PC-9 (cell line): ENCODE measurements around the gene PRF1.

Source experiments
- CTCF ChIP-seq: fragments of 200-600 bp; sonication (generic); conservative IDR thresholded peaks from 2 replicates; pipeline ENCODE4 v1.6.1; 2017; ENCODE audit warnings: mixed run types, antibody characterized with exemption, mild to moderate bottlenecking, moderate library complexity
- EZH2 ChIP-seq: fragments of 200-600 bp; sonication (generic); IDR thresholded peaks from 2 replicates; pipeline ENCODE4 v1.8.0; 2017; ENCODE audit warnings: antibody characterized with exemption, low read depth

GRCh38 chr10:70594161-70594560, 8.4 kb downstream of the PRF1 start:
- TF ChIP-seq EZH2 (no peak), CTCF (no peak)
